HG03196 (cell line): ENCODE data around the gene AMHR2.

Experiments used
- ATAC-seq: cut with Tn5 transposase; IDR thresholded peaks from one replicate; pipeline ENCODE4 v1.9.1; 2021; ENCODE audit not compliant: unreplicated experiment

AMHR2 gene

DNA sequence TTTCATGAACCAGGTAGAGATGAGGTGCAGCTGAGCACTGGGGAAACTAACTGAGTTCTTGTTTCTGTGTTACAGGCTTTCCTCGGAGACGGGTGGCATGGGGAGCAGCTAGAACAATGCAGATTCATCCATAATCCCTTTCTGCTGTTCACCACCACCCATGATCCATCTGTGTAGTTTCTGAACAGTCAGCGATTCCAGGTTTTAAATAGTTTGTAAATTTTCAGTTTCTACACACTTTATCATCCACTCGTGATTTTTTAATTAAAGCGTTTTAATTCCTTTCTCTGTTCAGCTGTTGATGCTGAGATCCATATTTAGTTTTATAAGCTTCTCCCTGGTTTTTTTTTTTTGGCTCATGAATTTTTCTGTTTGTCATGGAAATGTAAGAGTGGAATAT, 55.7 kb downstream of the AMHR2 start:
- no peak for ATAC-seq

DNA sequence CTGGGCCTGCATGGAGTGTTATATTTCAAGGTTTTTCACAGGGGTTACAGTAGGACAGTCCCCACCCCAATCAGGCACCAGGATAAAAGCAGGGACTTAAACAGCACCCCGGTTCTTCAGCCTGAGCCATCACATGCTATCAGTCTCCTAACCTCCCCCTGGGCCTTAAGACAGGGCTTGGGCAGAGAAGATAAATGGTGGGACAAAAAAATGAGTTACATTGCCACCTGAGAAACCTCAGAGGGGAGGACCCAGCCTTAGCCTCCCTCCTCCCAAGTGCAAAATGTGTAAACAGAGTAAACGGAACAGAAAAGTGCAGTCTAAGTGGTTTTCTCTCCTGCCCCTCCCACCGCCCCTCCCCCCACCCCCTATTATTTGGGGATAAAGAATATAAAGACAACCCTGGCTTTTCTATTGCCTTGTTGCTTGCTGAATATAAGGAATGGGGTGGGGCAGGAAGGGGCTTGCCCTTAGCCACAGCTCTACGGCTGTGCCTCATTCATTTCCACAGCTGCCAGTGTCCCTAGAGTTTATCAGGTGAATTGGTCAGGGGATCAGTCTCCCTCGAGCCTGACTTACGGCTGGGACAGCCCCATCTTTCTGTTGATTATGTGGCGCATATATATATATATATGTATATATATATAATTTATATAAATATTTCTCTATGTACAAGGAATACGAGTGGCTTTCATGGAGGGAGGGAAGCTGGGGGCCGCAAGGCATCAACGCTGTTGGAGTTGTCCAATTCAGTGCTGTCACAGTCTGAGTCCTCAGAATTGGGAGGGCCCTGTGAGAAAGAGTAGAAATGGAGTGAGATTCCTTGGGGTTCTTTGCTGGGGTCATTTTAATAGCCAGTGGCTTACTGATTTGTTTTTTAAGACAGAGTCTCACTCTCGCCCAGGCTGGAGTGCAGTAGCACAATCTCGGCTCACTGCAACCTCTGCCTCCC, 57.1 kb downstream of the AMHR2 start:
- ATAC-seq = no peak
